Measurements from ENCODE around the gene BBS9.
"Not testable (repeated sequence)": the region's sequence is repeated elsewhere in the genome, so short reads cannot be mapped to it uniquely, and the experiment has no call there.

BBS9 gene

GRCh38 chr7:33503736-33504135, 374.4 kb downstream of the BBS9 start:
- DNase-seq: no peak

GRCh38 chr7:33504266-33504665, 374.9 kb downstream of the BBS9 start:
- no peak for DNase-seq

GRCh38 chr7:33509206-33509605, 379.8 kb downstream of the BBS9 start:
- no peak for DNase-seq

- DNase-seq: no peak
Observed at GRCh38 chr7:33511778-33512177, 382.4 kb downstream of the BBS9 start.

- DNase-seq: no peak
Observed at GRCh38 chr7:33516568-33516967, 387.2 kb downstream of the BBS9 start.

- DNase-seq: no peak
Observed at GRCh38 chr7:33517191-33517590, 387.8 kb downstream of the BBS9 start.

- not testable (repeated sequence) for DNase-seq
Observed at GRCh38 chr7:33527008-33527407, 397.6 kb downstream of the BBS9 start.

GRCh38 chr7:33527613-33528012, 398.2 kb downstream of the BBS9 start:
- DNase-seq: not testable (repeated sequence)

- DNase-seq: no peak
Observed at GRCh38 chr7:33529070-33529469, 399.7 kb downstream of the BBS9 start.

GRCh38 chr7:33530664-33531063, 401.3 kb downstream of the BBS9 start:
- no peak for DNase-seq

- no peak for DNase-seq
Observed at GRCh38 chr7:33531888-33532287, 402.5 kb downstream of the BBS9 start.

GRCh38 chr7:33534833-33535232, 405.5 kb downstream of the BBS9 start:
- no peak for DNase-seq

- DNase-seq: no peak
Observed at GRCh38 chr7:33535989-33536388, 406.6 kb downstream of the BBS9 start.

- no peak for DNase-seq
Observed at GRCh38 chr7:33536398-33537103, 407.2 kb downstream of the BBS9 start.

- no peak for DNase-seq
Observed at GRCh38 chr7:33537104-33537477, 407.7 kb downstream of the BBS9 start.

GRCh38 chr7:33539198-33539597, 409.8 kb downstream of the BBS9 start:
- no peak for DNase-seq

GRCh38 chr7:33539659-33540400, 410.5 kb downstream of the BBS9 start:
- no peak for DNase-seq

- DNase-seq: no peak
Observed at GRCh38 chr7:33547880-33548279, 418.5 kb downstream of the BBS9 start.

GRCh38 chr7:33550363-33550762, 421.0 kb downstream of the BBS9 start:
- no peak for DNase-seq

GRCh38 chr7:33550979-33551378, 421.6 kb downstream of the BBS9 start:
- no peak for DNase-seq

- DNase-seq: no peak
Observed at GRCh38 chr7:33554046-33554445, 424.7 kb downstream of the BBS9 start.

- DNase-seq: no peak
Observed at GRCh38 chr7:33554576-33554975, 425.2 kb downstream of the BBS9 start.

- DNase-seq: no peak
Observed at GRCh38 chr7:33556472-33556871, 427.1 kb downstream of the BBS9 start.

GRCh38 chr7:33558549-33559323, 429.4 kb downstream of the BBS9 start:
- no peak for DNase-seq

Measured in activated naive CD4-positive, alpha-beta T cell treated with anti-CD3 and anti-CD28 coated beads, Interleukin-2, amount 50 U/mL, for 16 hours (primary cell).